DOHH2 (cell line): Measurements from ENCODE around the gene C19orf73.

Source experiments
- H3F3A ChIP-seq: fragments of 200-600 bp; sonication (generic), shearing (Covaris generic); 2 replicates; pipeline ENCODE4 v1.6.0; 2016; ENCODE audit warnings: antibody characterized with exemption, mild to moderate bottlenecking; ENCODE audit not compliant: control insufficient read depth, insufficient read depth
- H3K27ac ChIP-seq: fragments of 200-600 bp; sonication (generic); 2 replicates; pipeline ENCODE4 v1.5.1; 2014; ENCODE audit warnings: low read depth, mild to moderate bottlenecking, low read length, moderate library complexity
- H3K27me3 ChIP-seq: fragments of 200-600 bp; sonication (generic); 2 replicates; pipeline ENCODE4 v1.6.1; 2014; ENCODE audit warnings: mild to moderate bottlenecking, low read length, mixed read lengths; ENCODE audit not compliant: control insufficient read depth
- H3K36me3 ChIP-seq: fragments of 200-600 bp; sonication (generic); 2 replicates; pipeline ENCODE4 v1.6.1; 2014; ENCODE audit warnings: mild to moderate bottlenecking, low read length, moderate library complexity, mixed read lengths; ENCODE audit not compliant: control insufficient read depth
- H3K4me1 ChIP-seq: fragments of 200-600 bp; sonication (generic); 2 replicates; pipeline ENCODE4 v1.6.1; 2014; ENCODE audit warnings: mild to moderate bottlenecking, low read length, mixed read lengths; ENCODE audit not compliant: control insufficient read depth
- H3K4me2 ChIP-seq: fragments of 200-600 bp; sonication (generic); 2 replicates; pipeline ENCODE4 v1.6.0; 2014; ENCODE audit warnings: mild to moderate bottlenecking, low read length, moderate library complexity
- H3K4me3 ChIP-seq: fragments of 200-600 bp; sonication (generic); 2 replicates; pipeline ENCODE4 v1.5.1; 2014; ENCODE audit warnings: mild to moderate bottlenecking, low read length, mixed read lengths
- H3K79me2 ChIP-seq: fragments of 200-600 bp; sonication (generic); 2 replicates; pipeline ENCODE4 v1.6.1; 2014; ENCODE audit warnings: mild to moderate bottlenecking, low read length, mixed read lengths; ENCODE audit not compliant: control insufficient read depth
- H3K9me2 ChIP-seq: fragments of 200-600 bp; sonication (generic); replicated peaks from 2 replicates; pipeline ENCODE4 v1.6.1; 2014; ENCODE audit warnings: mild to moderate bottlenecking, low read length, mixed read lengths; ENCODE audit not compliant: control insufficient read depth
- H3K9me3 ChIP-seq: fragments of 200-600 bp; sonication (generic); 2 replicates; pipeline ENCODE4 v1.6.1; 2014; ENCODE audit warnings: antibody characterized with exemption, low read length, mixed read lengths; ENCODE audit not compliant: control insufficient read depth, insufficient read depth
- H4K20me1 ChIP-seq: fragments of 200-600 bp; sonication (generic); 2 replicates; pipeline ENCODE4 v1.6.0; 2014; ENCODE audit warnings: low read depth, mild to moderate bottlenecking, antibody characterized with exemption, low read length, moderate library complexity; ENCODE audit not compliant: control insufficient read depth, insufficient read depth
- EZH2phosphoT487 ChIP-seq: fragments of 200-600 bp; sonication (generic); IDR thresholded peaks from 2 replicates; pipeline ENCODE4 v1.6.1; 2017; ENCODE audit warnings: borderline replicate concordance, mild to moderate bottlenecking, antibody characterized with exemption, low read length, moderate library complexity, mixed read lengths
- TF ChIP-seq, protein P1 (sequence below): fragments of 200-600 bp; sonication (generic); IDR thresholded peaks from one replicate; pipeline ENCODE4 v1.5.1; 2014; ENCODE audit warnings: antibody characterized with exemption, mild to moderate bottlenecking, low read depth, low read length; ENCODE audit not compliant: poor library complexity, severe bottlenecking

C19orf73 gene

DNA sequence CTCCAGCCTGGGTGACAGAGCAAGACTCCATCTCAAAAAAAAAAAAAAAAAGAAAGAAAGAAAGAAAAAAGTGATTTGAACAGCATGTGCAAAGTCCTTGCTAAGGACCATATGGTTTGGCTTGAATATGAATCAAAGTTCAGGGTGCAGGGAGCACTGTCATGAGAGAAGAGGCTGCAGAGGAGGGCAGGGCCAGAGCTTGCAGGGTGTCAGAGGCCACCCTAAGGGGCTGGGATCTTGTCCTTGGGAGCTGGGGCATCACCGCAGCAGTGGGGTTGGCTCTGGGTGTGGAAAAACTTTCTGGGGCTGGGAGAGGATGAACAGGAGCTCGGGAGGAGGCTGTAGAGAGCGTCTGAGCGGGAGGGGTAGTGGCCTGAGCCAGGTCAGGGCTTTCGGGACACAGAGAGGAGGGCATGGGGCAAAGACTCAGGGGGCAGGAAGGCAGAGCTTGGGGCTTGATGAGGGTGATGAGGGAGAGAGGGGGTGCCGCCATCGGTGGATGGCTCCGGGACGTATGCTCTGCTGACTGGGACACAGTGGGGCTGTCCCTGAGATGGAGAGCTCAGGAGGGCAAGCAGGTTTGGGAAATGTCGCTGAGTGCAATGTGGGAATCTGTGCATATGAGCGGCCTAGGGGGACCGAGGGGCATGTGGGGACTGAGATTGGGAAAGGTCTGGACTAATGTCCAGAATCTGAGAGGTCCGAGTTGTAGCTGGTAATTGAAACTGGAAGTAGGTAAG lies 41.7 kb upstream of the C19orf73 start:
- Histone ChIP-seq H3K9me3 (no peaks in the 10 kb centered on the region), H3F3A (no peaks in the 10 kb centered on the region), H3K36me3 (no peaks in the 10 kb centered on the region), H3K4me3 (no peak overlapping the region), H4K20me1 (no peaks in the 10 kb centered on the region), H3K4me2 (no peak overlapping the region), H3K27me3 (peaks cover 9% of the 10 kb centered on the region), H3K79me2 (no peaks in the 10 kb centered on the region), H3K27ac (no peak overlapping the region), H3K4me1 (no peaks in the 10 kb centered on the region), H3K9me2 (no peaks in the 10 kb centered on the region)
- TF ChIP-seq, protein P1, sequence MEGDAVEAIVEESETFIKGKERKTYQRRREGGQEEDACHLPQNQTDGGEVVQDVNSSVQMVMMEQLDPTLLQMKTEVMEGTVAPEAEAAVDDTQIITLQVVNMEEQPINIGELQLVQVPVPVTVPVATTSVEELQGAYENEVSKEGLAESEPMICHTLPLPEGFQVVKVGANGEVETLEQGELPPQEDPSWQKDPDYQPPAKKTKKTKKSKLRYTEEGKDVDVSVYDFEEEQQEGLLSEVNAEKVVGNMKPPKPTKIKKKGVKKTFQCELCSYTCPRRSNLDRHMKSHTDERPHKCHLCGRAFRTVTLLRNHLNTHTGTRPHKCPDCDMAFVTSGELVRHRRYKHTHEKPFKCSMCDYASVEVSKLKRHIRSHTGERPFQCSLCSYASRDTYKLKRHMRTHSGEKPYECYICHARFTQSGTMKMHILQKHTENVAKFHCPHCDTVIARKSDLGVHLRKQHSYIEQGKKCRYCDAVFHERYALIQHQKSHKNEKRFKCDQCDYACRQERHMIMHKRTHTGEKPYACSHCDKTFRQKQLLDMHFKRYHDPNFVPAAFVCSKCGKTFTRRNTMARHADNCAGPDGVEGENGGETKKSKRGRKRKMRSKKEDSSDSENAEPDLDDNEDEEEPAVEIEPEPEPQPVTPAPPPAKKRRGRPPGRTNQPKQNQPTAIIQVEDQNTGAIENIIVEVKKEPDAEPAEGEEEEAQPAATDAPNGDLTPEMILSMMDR, result no peak
- TF ChIP-seq EZH2phosphoT487, result no peak

DNA sequence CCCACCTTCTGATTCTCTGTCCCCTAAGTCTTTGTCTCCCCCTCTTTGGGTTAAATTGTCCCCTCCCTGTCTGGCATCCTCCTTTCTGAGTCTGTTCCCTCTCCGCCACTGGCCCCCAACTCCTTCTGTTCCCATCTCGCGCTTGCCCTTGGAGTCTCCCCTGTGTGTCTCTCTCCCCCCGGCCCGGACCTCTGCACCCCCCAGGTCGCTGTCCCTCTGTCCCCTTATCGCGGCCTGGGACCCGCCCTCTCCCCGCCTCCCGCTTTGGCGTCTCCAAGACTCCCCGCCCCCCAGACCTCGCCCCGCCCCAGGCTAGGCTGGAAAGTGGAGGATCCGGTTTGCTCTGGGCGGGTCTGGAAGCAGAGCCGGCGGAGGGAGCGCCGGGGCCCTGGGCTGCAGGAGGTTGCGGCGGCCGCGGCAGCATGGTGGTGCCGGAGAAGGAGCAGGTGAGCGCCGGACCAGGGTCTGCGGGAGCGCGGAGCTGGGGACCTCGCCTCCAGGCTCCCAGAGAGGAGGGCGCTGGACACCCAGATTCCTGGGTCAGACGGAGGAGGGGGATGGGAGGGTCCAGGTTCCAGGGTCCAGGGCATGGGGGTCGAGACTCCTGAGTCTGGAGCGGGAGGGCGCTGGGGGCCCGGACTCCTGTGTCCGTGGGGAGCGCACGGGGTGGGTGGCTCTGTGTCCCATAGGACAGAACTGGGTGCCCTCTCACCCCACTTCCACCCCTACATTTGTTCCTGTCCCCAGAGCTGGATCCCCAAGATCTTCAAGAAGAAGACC lies 38.7 kb upstream of the C19orf73 start, which contains the start of gene TRPM4:
TSS of gene TRPM4 (plus strand) at position 348 of the 780 bp plus-strand sequence. CDS start at position 423, 75 bp downstream.
- Histone ChIP-seq H3K4me3 (no peak within 1 kb of the TSS), H3K27me3 (peaks cover 9% of the 10 kb centered on the region), H3K27ac (no peak within 1 kb of the TSS), H3F3A (no peaks in the 10 kb centered on the region), H3K4me2 (no peak within 1 kb of the TSS), H4K20me1 (no peaks in the 10 kb centered on the region), H3K9me2 (no peaks in the 10 kb centered on the region), H3K79me2 (no peaks in the 10 kb centered on the region), H3K9me3 (no peaks in the 10 kb centered on the region), H3K4me1 (no peaks in the 10 kb centered on the region), H3K36me3 (no peaks in the 10 kb centered on the region)
- no peak for TF ChIP-seq EZH2phosphoT487

DNA sequence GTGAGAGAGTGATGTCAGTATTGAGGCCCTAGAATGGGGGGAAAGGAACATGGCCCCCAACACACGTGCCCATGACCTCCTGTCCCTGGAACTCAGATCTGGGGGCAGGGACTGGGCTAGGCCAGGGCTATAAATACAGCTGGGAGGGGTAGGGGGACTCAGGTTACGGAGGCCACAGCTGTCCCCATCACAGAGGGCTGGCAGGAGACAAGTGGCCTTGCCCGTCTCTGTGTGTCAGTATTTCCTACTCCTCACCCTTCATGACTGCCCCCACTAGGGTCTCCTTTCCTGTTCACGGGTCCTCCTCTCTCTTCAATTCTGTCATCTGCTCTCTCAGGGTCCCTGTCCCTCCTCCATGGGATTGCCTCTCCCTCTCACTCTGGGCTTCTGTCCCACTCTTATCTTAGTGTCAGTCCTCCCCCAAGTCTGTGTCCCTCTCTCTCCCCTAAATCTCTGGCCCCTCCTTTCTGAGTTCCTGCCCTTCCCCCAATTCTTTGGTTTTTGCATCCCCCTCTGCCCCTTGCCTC lies 36.9 kb upstream of the C19orf73 start:
- Histone ChIP-seq H3K4me1 (peaks cover 11% of the 10 kb centered on the region), H3K27ac (no peak overlapping the region), H4K20me1 (no peaks in the 10 kb centered on the region), H3K9me2 (no peaks in the 10 kb centered on the region), H3K4me3 (no peak overlapping the region), H3K79me2 (no peaks in the 10 kb centered on the region), H3K36me3 (no peaks in the 10 kb centered on the region), H3K4me2 (no peak overlapping the region), H3K9me3 (no peaks in the 10 kb centered on the region), H3K27me3 (peaks cover 9% of the 10 kb centered on the region), H3F3A (peaks cover 9% of the 10 kb centered on the region)
- TF ChIP-seq, protein P1, result no peak
- no peak for TF ChIP-seq EZH2phosphoT487
